ENCODE data around the gene RBAK. TPM values are rescaled to one million over a fixed set of nuclear protein-coding genes. Genes with fewer than 3 reads are reported as not detected.

RBAK gene
- polyA plus RNA-seq, 3 donors = 0.74 to 3.3 (median 1.8) TPM

DNA sequence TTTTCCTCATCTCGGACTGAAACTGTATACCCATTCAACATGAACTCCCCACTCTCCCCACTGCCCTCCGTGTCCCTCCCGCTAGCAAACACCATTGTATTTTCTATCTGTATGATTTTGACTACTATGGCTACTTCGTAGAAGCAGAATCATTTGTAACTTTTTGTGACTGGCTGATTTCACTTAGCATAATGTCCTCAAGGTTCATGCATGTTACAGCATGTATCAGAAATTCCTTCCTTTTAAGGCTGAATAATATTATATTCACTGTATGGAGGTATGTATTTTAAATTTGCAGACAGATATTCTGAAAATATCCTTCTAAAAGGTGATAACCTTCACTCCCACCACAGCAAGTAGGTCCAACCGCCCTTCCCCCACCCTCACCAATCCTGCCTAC, 43.7 kb upstream of the RBAK start:
- no peak overlapping the region for H3K9ac ChIP-seq (ENCODE audit: insufficient read depth, low read length, poor library complexity, severe bottlenecking)
- no CpG with 5 or more reads among the region's 5 CpGs for WGBS (ENCODE audit: insufficient coverage)
- no peak overlapping the region for H3K4me3 Mint-ChIP-seq
- no peaks in the 10 kb centered on the region for H3K27me3 ChIP-seq (ENCODE audit: control insufficient read depth in 2 of 2, insufficient read depth in 2 of 2, low read length in 2 of 2)
- H3K4me1 Mint-ChIP-seq = no peaks in the 10 kb centered on the region
- no peak for DNase-seq
- intact Hi-C loops (cut with micrococcal nuclease) = no loop called here
- no peak overlapping the region for H3K27ac Mint-ChIP-seq
- no peak overlapping the region for H3K27ac ChIP-seq (ENCODE audit: low read depth in 1 of 2, low read length in 2 of 2)
- H3K9me3 ChIP-seq (replicated peaks in 1 of 2; ENCODE audit: control insufficient read depth in 1 of 2, insufficient read depth in 1 of 2, low read length in 2 of 2) = no peaks in the 10 kb centered on the region
- no peaks in the 10 kb centered on the region for H3K4me1 ChIP-seq (ENCODE audit: control insufficient read depth in 1 of 2, insufficient read depth in 2 of 2, low read length in 2 of 2)
- H4K20me1 ChIP-seq (ENCODE audit: insufficient read depth, low read length) = no peaks in the 10 kb centered on the region
- no peak overlapping the region for H3K4me3 ChIP-seq (replicated peaks in 1 of 3; ENCODE audit: low read depth in 2 of 3, low read length in 3 of 3)
- H3K4me2 ChIP-seq (replicated peaks; ENCODE audit: extremely low read depth, low read length, poor library complexity, severe bottlenecking) = no peak overlapping the region
- TF ChIP-seq, protein P1, sequence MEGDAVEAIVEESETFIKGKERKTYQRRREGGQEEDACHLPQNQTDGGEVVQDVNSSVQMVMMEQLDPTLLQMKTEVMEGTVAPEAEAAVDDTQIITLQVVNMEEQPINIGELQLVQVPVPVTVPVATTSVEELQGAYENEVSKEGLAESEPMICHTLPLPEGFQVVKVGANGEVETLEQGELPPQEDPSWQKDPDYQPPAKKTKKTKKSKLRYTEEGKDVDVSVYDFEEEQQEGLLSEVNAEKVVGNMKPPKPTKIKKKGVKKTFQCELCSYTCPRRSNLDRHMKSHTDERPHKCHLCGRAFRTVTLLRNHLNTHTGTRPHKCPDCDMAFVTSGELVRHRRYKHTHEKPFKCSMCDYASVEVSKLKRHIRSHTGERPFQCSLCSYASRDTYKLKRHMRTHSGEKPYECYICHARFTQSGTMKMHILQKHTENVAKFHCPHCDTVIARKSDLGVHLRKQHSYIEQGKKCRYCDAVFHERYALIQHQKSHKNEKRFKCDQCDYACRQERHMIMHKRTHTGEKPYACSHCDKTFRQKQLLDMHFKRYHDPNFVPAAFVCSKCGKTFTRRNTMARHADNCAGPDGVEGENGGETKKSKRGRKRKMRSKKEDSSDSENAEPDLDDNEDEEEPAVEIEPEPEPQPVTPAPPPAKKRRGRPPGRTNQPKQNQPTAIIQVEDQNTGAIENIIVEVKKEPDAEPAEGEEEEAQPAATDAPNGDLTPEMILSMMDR (IDR thresholded peaks at IDR 0.05) = no peak
- H3K36me3 Mint-ChIP-seq = peaks cover 44 to 61% of the 10 kb centered on the region in 2 donors
- H3K36me3 ChIP-seq (replicated peaks in 1 of 2; ENCODE audit: control insufficient read depth in 1 of 2, insufficient read depth in 2 of 2, low read length in 2 of 2) = peaks cover 18 to 46% of the 10 kb centered on the region in 2 donors
- H2AFZ ChIP-seq (ENCODE audit: insufficient read depth, low read depth, low read length, poor library complexity, severe bottlenecking) = no peak overlapping the region
- no peaks in the 10 kb centered on the region for H3K79me2 ChIP-seq (ENCODE audit: insufficient read depth, low read length)
- peaks cover 0 to 4% (median 0%) of the 10 kb centered on the region in 7 donors for H3K9me3 Mint-ChIP-seq
- peaks cover 0 to 2% (median 2%) of the 10 kb centered on the region in 3 donors for H3K27me3 Mint-ChIP-seq (ENCODE audit: low read depth in 3 of 3)

DNA sequence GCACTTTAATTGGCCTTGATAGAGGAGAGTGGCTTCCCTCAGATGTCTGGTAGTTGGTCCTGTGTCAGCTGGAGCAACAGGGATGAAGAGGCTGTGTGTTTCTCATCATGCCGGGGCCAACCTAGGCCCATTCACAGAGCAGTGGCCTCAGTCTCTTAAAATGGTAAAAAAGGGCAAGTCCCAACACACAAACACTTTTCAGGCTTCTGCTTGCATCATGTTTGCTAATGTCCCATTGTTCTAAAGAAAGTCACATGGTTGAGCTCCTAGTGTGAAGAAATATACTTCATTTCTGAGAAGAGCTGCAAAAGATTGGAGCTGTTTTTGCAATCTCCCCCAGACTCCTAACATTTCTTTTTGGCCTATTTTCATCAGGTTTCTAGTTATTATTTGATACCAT, 40.6 kb upstream of the RBAK start:
- intact Hi-C loops (cut with micrococcal nuclease) = no loop called here
- Mint-ChIP-seq H3K36me3 (peaks cover 35 to 50% of the 10 kb centered on the region in 2 donors), H3K27ac (no peak overlapping the region), H3K9me3 (peaks cover 12 to 20% (median 15%) of the 10 kb centered on the region in 7 donors), H3K4me1 (no peaks in the 10 kb centered on the region), H3K4me3 (no peak overlapping the region), H3K27me3 (ENCODE audit: low read depth in 3 of 3) (peaks cover 0 to 2% (median 2%) of the 10 kb centered on the region in 3 donors)
- Histone ChIP-seq H3K9ac (ENCODE audit: insufficient read depth, low read length, poor library complexity, severe bottlenecking) (no peak overlapping the region), H3K9me3 (replicated peaks in 1 of 2; ENCODE audit: control insufficient read depth in 1 of 2, insufficient read depth in 1 of 2, low read length in 2 of 2) (peaks cover 13 to 18% of the 10 kb centered on the region in 2 donors), H3K4me1 (ENCODE audit: control insufficient read depth in 1 of 2, insufficient read depth in 2 of 2, low read length in 2 of 2) (no peaks in the 10 kb centered on the region), H3K36me3 (replicated peaks in 1 of 2; ENCODE audit: control insufficient read depth in 1 of 2, insufficient read depth in 2 of 2, low read length in 2 of 2) (peaks cover 5 to 39% of the 10 kb centered on the region in 2 donors), H3K27me3 (ENCODE audit: control insufficient read depth in 2 of 2, insufficient read depth in 2 of 2, low read length in 2 of 2) (no peaks in the 10 kb centered on the region), H3K4me3 (replicated peaks in 1 of 3; ENCODE audit: low read depth in 2 of 3, low read length in 3 of 3) (no peak overlapping the region), H3K4me2 (replicated peaks; ENCODE audit: extremely low read depth, low read length, poor library complexity, severe bottlenecking) (no peak overlapping the region), H3K27ac (ENCODE audit: low read depth in 1 of 2, low read length in 2 of 2) (no peak overlapping the region), H4K20me1 (ENCODE audit: insufficient read depth, low read length) (no peaks in the 10 kb centered on the region), H2AFZ (ENCODE audit: insufficient read depth, low read depth, low read length, poor library complexity, severe bottlenecking) (no peak overlapping the region), H3K79me2 (ENCODE audit: insufficient read depth, low read length) (no peaks in the 10 kb centered on the region)
- DNase-seq = no peak
- TF ChIP-seq, protein P1 (IDR thresholded peaks at IDR 0.05) = no peak
- WGBS (ENCODE audit: insufficient coverage) = no CpG with 5 or more reads among the region's 1 CpG
